H9 (cell line): Measurements from ENCODE around the gene SREBF1. TPM values are rescaled to one million over a fixed set of nuclear protein-coding genes. Genes with fewer than 3 reads are reported as not detected.

ENCODE experiments used
- DNase-seq: peaks from one replicate; pipeline ENCODE4 v3.0.0-alpha.2; 2017
- H2AFZ ChIP-seq: one replicate; pipeline ENCODE4 v1.6.1; 2013; ENCODE audit warnings: mild to moderate bottlenecking, low read length, control low read depth, moderate library complexity
- H2AK5ac ChIP-seq: 2 replicates; pipeline ENCODE4 v1.6.1; 2013; ENCODE audit warnings: low read length, control low read depth, mixed read lengths; ENCODE audit not compliant: insufficient read length
- H2BK120ac ChIP-seq: one replicate; pipeline ENCODE4 v1.6.1; 2013; ENCODE audit warnings: low read depth, mild to moderate bottlenecking, low read length, control low read depth, inconsistent platforms; ENCODE audit not compliant: poor library complexity, severe bottlenecking
- H2BK12ac ChIP-seq: 2 replicates; pipeline ENCODE4 v1.6.1; 2013; ENCODE audit warnings: low read length, control low read depth, mixed read lengths, low read depth; ENCODE audit not compliant: insufficient read length
- H2BK15ac ChIP-seq: 2 replicates; pipeline ENCODE4 v1.6.1; 2013; ENCODE audit warnings: low read depth, low read length, control low read depth
- H2BK20ac ChIP-seq: one replicate; pipeline ENCODE4 v1.6.1; 2013; ENCODE audit warnings: low read depth, mild to moderate bottlenecking, low read length, control low read depth, inconsistent platforms; ENCODE audit not compliant: poor library complexity, severe bottlenecking
- H2BK5ac ChIP-seq: 2 replicates; pipeline ENCODE4 v1.6.1; 2013; ENCODE audit warnings: low read length, control low read depth, mixed read lengths; ENCODE audit not compliant: insufficient read length
- H3K14ac ChIP-seq: 2 replicates; pipeline ENCODE4 v1.6.1; 2013; ENCODE audit warnings: low read length, control low read depth; ENCODE audit not compliant: insufficient read depth
- H3K18ac ChIP-seq: 2 replicates; pipeline ENCODE4 v1.6.1; 2013; ENCODE audit warnings: low read depth, mild to moderate bottlenecking, mixed read lengths, low read length, control low read depth; ENCODE audit not compliant: insufficient read length
- H3K23ac ChIP-seq: 2 replicates; pipeline ENCODE4 v1.6.1; 2013; ENCODE audit warnings: low read length, control low read depth, mixed read lengths, low read depth; ENCODE audit not compliant: insufficient read length
- H3K23me2 ChIP-seq: 2 replicates; pipeline ENCODE4 v1.6.1; 2013; ENCODE audit warnings: low read depth, mild to moderate bottlenecking, mixed read lengths, low read length, control low read depth; ENCODE audit not compliant: insufficient read length, poor library complexity, severe bottlenecking
- H3K27ac ChIP-seq: 2 replicates; pipeline ENCODE4 v1.5.1; 2013; ENCODE audit warnings: low read length, control low read depth, mixed read lengths, low read depth; ENCODE audit not compliant: insufficient read length
- H3K27me3 ChIP-seq: 2 replicates; pipeline ENCODE4 v1.6.1; 2013; ENCODE audit warnings: low read length, control low read depth, inconsistent platforms; ENCODE audit not compliant: insufficient read depth
- H3K4ac ChIP-seq: 2 replicates; pipeline ENCODE4 v1.6.1; 2013; ENCODE audit warnings: low read depth, mild to moderate bottlenecking, control low read depth, inconsistent platforms, low read length, moderate library complexity
- H3K4me1 ChIP-seq: 2 replicates; pipeline ENCODE4 v1.6.1; 2013; ENCODE audit warnings: low read length, control low read depth, inconsistent platforms; ENCODE audit not compliant: insufficient read depth
- H3K4me2 ChIP-seq: 2 replicates; pipeline ENCODE4 v1.6.1; 2013; ENCODE audit warnings: low read length, control low read depth, mixed read lengths; ENCODE audit not compliant: insufficient read length, insufficient read depth
- H3K56ac ChIP-seq: 2 replicates; pipeline ENCODE4 v1.6.1; 2013; ENCODE audit warnings: low read depth, mild to moderate bottlenecking, mixed read lengths, low read length, control low read depth; ENCODE audit not compliant: insufficient read length
- H3K79me1 ChIP-seq: 2 replicates; pipeline ENCODE4 v1.6.1; 2013; ENCODE audit warnings: low read depth, mild to moderate bottlenecking, moderate library complexity, low read length, control low read depth, inconsistent platforms; ENCODE audit not compliant: insufficient read depth, poor library complexity, severe bottlenecking
- H3K79me2 ChIP-seq: 2 replicates; pipeline ENCODE4 v1.6.1; 2013; ENCODE audit warnings: low read length, control low read depth, inconsistent platforms; ENCODE audit not compliant: insufficient read depth
- H3K9ac ChIP-seq: 2 replicates; pipeline ENCODE4 v1.6.1; 2013; ENCODE audit warnings: low read length, control low read depth, mixed read lengths; ENCODE audit not compliant: insufficient read length; ENCODE audit errors: extremely low read depth
- H3K9me3 ChIP-seq: one replicate; pipeline ENCODE4 v1.6.1; 2013; ENCODE audit warnings: low read depth, low read length, inconsistent platforms; ENCODE audit not compliant: control insufficient read depth
- H3T11ph ChIP-seq: one replicate; pipeline ENCODE4 v1.6.1; 2013; ENCODE audit warnings: mild to moderate bottlenecking, low read length, control low read depth, inconsistent platforms
- H4K20me1 ChIP-seq: one replicate; pipeline ENCODE4 v1.6.1; 2013; ENCODE audit not compliant: control insufficient read depth, insufficient read length, insufficient read depth
- H4K5ac ChIP-seq: 2 replicates; pipeline ENCODE4 v1.6.1; 2013; ENCODE audit warnings: low read depth, mild to moderate bottlenecking, mixed read lengths, low read length, control low read depth; ENCODE audit not compliant: insufficient read length
- H4K8ac ChIP-seq: replicated peaks from 2 replicates; pipeline ENCODE4 v1.6.1; 2013; ENCODE audit warnings: low read length, control low read depth, mixed read lengths, low read depth; ENCODE audit not compliant: insufficient read length
- H4K91ac ChIP-seq: 2 replicates; pipeline ENCODE4 v1.6.1; 2013; ENCODE audit warnings: low read depth, mild to moderate bottlenecking, moderate library complexity, mixed read lengths, low read length, control low read depth; ENCODE audit not compliant: insufficient read length
- H3K27ac Mint-ChIP-seq, 3 experiments: 2 replicates in 2 of 3; 3 replicates in 1 of 3; pipeline ENCODE4 v1.8.0; 2020 to 2021; ENCODE audit warnings: mixed read lengths in 3 of 3, mild to moderate bottlenecking in 1 of 3, moderate library complexity in 1 of 3
- H3K27me3 Mint-ChIP-seq: 2 replicates; pipeline ENCODE4 v1.8.0; 2021; ENCODE audit warnings: low read depth, mild to moderate bottlenecking, moderate library complexity, mixed read lengths
- H3K36me3 Mint-ChIP-seq, 3 experiments: 2 replicates in 2 of 3; 3 replicates in 1 of 3; pipeline ENCODE4 v1.8.0; 2020 to 2021; ENCODE audit warnings: low read depth in 3 of 3, mixed read lengths in 3 of 3; ENCODE audit not compliant: insufficient read depth in 1 of 3
- H3K4me1 Mint-ChIP-seq, 2 experiments: 2 replicates each; pipeline ENCODE4 v1.8.0; 2020; ENCODE audit warnings: mixed read lengths in 2 of 2
- H3K4me3 Mint-ChIP-seq, 2 experiments: 2 replicates in 1 of 2; 3 replicates in 1 of 2; pipeline ENCODE4 v1.8.0; 2020 to 2021; ENCODE audit warnings: mild to moderate bottlenecking in 2 of 2, mixed read lengths in 2 of 2, moderate library complexity in 1 of 2
- H3K9me3 Mint-ChIP-seq, 2 experiments: 2 replicates in 1 of 2; 3 replicates in 1 of 2; pipeline ENCODE4 v1.8.0; 2020; ENCODE audit warnings: mild to moderate bottlenecking in 2 of 2, mixed read lengths in 2 of 2, moderate library complexity in 1 of 2
- CTCF ChIP-seq: fragments of 200-600 bp; sonication (generic); conservative IDR thresholded peaks from 3 replicates; pipeline ENCODE4 v1.8.0; 2021; ENCODE audit warnings: antibody characterized with exemption, mild to moderate bottlenecking
- WGBS: extraction: QIAGEN DNeasy Blood & Tissue Kit; methylation state at CpG from one replicate; pipeline ENCODE4 v1.1.7; 2013; ENCODE audit warnings: missing lambda C conversion rate, low lambda C conversion rate, mixed read lengths; ENCODE audit not compliant: insufficient read length; ENCODE audit errors: extremely low coverage; 5-methylcytosine and 5-hydroxymethylcytosine counted together
- total RNA-seq: library from RNA; stranded (reverse); gene quantifications from 2 replicates; pipeline ENCODE4 v1.2.1, GENCODE V29; 2021

Gene SREBF1
- total RNA-seq, 1 experiment from 2014 or later, result 81.9 TPM

GRCh38 chr17:17876959-17877528 is 40.3 kb upstream of the SREBF1 start:
- Histone ChIP-seq H3K79me2 (no peaks in the 10 kb centered on the region), H3K4me1 (peaks cover 4% of the 10 kb centered on the region; the same call in 1 of the 2 replicates), H3K23ac (no peak overlapping the region), H3K9me3 (no peaks in the 10 kb centered on the region), H4K20me1 (no peaks in the 10 kb centered on the region), H4K91ac (no peak overlapping the region), H2BK12ac (no peak overlapping the region), H2BK15ac (no peak overlapping the region), H2BK120ac (no peak overlapping the region), H3K56ac (no peak overlapping the region), H3K27ac (no peak overlapping the region), H3T11ph (no peak overlapping the region), H3K14ac (0 out of 2 replicates have a peak overlapping the region, but pooled peaks have one; percentile 3), H3K4ac (no peak overlapping the region), H3K23me2 (no peaks in the 10 kb centered on the region), H3K9ac (no peak overlapping the region), H4K5ac (no peak overlapping the region), H4K8ac (no peak overlapping the region), H3K27me3 (no peaks in the 10 kb centered on the region), H2AFZ (no peak overlapping the region), H3K4me2 (no peak overlapping the region), H2BK5ac (no peak overlapping the region), H3K18ac (no peak overlapping the region), H2AK5ac (no peak overlapping the region), H2BK20ac (no peak overlapping the region), H3K79me1 (no peaks in the 10 kb centered on the region)
- no peak for TF ChIP-seq CTCF
- Mint-ChIP-seq H3K4me3 (peak overlapping the region in 1 of 2 experiments; percentile 19; a peak in 2 of 5 replicates), H3K27me3 (peaks cover 12% of the 10 kb centered on the region), H3K36me3 (no peaks in the 10 kb centered on the region), H3K27ac (peak overlapping the region in 1 of 3 experiments; percentile 83; a peak in 1 of 7 replicates), H3K9me3 (no peaks in the 10 kb centered on the region), H3K4me1 (peaks cover 28 to 32% of the 10 kb centered on the region in 2 experiments)
- DNase-seq, result no peak
- no CpG with 5 or more reads among the region's 6 CpGs for WGBS
